ENCODE measurements around the gene NRF1.
"Not testable (repeated sequence)": the region's sequence is repeated elsewhere in the genome, so short reads cannot be mapped to it uniquely, and the experiment has no call there.

The NRF1 gene

GRCh38 chr7:129607471-129608120, 3.9 kb upstream of the NRF1 start:
- DNase-seq, result peak; percentile 32

- DNase-seq, result no peak
Measured at GRCh38 chr7:129609666-129610065, 1.9 kb upstream of the NRF1 start.

- no peak for DNase-seq
Measured at GRCh38 chr7:129610709-129611245, 743 bp upstream of the NRF1 start.

- DNase-seq, result peak; percentile 12
Measured at GRCh38 chr7:129612112-129613015, 844 bp downstream of the NRF1 start.

GRCh38 chr7:129613016-129613337, 1.5 kb downstream of the NRF1 start:
- no peak for DNase-seq

- no peak for DNase-seq
Measured at GRCh38 chr7:129615018-129615417, 3.5 kb downstream of the NRF1 start.

- DNase-seq, result no peak
Measured at GRCh38 chr7:129616530-129616929, 5.0 kb downstream of the NRF1 start.

GRCh38 chr7:129617178-129617577, 5.7 kb downstream of the NRF1 start:
- DNase-seq, result no peak

- no peak for DNase-seq
Measured at GRCh38 chr7:129617652-129618051, 6.1 kb downstream of the NRF1 start.

- DNase-seq, result no peak
Measured at GRCh38 chr7:129626896-129627295, 15.4 kb downstream of the NRF1 start.

- DNase-seq, result no peak
Measured at GRCh38 chr7:129630341-129630740, 18.8 kb downstream of the NRF1 start.

GRCh38 chr7:129634361-129635034, 23.0 kb downstream of the NRF1 start:
- DNase-seq, result no peak

GRCh38 chr7:129635300-129636029, 23.9 kb downstream of the NRF1 start:
- DNase-seq, result peak; percentile 73

GRCh38 chr7:129636030-129636550, 24.6 kb downstream of the NRF1 start:
- not testable (repeated sequence) for DNase-seq

- no peak for DNase-seq
Measured at GRCh38 chr7:129636641-129637040, 25.1 kb downstream of the NRF1 start.

GRCh38 chr7:129640400-129640799, 28.9 kb downstream of the NRF1 start:
- no peak for DNase-seq

- no peak for DNase-seq
Measured at GRCh38 chr7:129642871-129643549, 31.5 kb downstream of the NRF1 start.

GRCh38 chr7:129643550-129644170, 32.1 kb downstream of the NRF1 start:
- DNase-seq, result no peak

GRCh38 chr7:129644634-129645230, 33.2 kb downstream of the NRF1 start:
- peak; percentile 24 for DNase-seq

- peak; percentile 39 for DNase-seq
Measured at GRCh38 chr7:129646369-129647021, 35.0 kb downstream of the NRF1 start.
